B cell (primary cell): Measurements from ENCODE around the gene LSM7. TPM values are rescaled to one million over a fixed set of nuclear protein-coding genes. Genes with fewer than 3 reads are reported as not detected.
A peak's percentile ranks its signal among the peaks of the same experiment; 100 is the strongest.

Experiments used
- ATAC-seq: fragments of 200-7000 bp; cut with Tn5 transposase; one replicate; pipeline ENCODE4 v1.10.0; 2021; ENCODE audit warnings: low read depth, mild to moderate bottlenecking, moderate number of reproducible peaks, moderate library complexity
- CTCF ChIA-PET: fragments of 350-600 bp; sonication (Branson Sonifier 250); formaldehyde crosslinking; loops from one replicate; lab custom pipeline; 2021; ENCODE audit warnings: antibody characterized with exemption, inconsistent platforms; lab: Charles Lee
- POLR2A ChIA-PET: fragments of 350-600 bp; sonication (Branson Sonifier 250); formaldehyde crosslinking; loops from one replicate; lab custom pipeline; 2021; ENCODE audit warnings: antibody characterized with exemption; lab: Charles Lee
- DNase-seq: peaks from one replicate; pipeline ENCODE4 v3.0.0; 2013
- H2AFZ ChIP-seq: 2 replicates; pipeline ENCODE4 v1.6.1; 2012; ENCODE audit warnings: mild to moderate bottlenecking, low read depth, low read length; ENCODE audit not compliant: insufficient read depth, poor library complexity, severe bottlenecking
- H3K27ac ChIP-seq, 2 donors: 1 replicate in 1 of 2; 2 replicates in 1 of 2; pipeline ENCODE4 v1.5.1; 2012 to 2013; ENCODE audit warnings: low read length in 2 of 2, mild to moderate bottlenecking in 2 of 2, moderate library complexity in 1 of 2
- H3K27me3 ChIP-seq, 4 experiments: fragments of 200-600 bp in 1 of 4; sonication (generic) in 1 of 4; replicated peaks in 1 of 4; 1 replicate in 2 of 4; 2 replicates in 2 of 4; pipeline versions ENCODE4 v1.6.1 to v1.7.0; 2013 to 2016; ENCODE audit warnings: low read length in 3 of 4, mild to moderate bottlenecking in 2 of 4, mixed read lengths in 1 of 4, moderate library complexity in 1 of 4; ENCODE audit not compliant: insufficient read depth in 4 of 4, control insufficient read depth in 3 of 4; ENCODE audit errors: control extremely low read depth in 1 of 4
- H3K36me3 ChIP-seq, 2 experiments: replicated peaks in 1 of 2; 1 replicate in 1 of 2; 2 replicates in 1 of 2; pipeline versions ENCODE4 v1.6.1 to v1.7.1; 2013; ENCODE audit warnings: low read length in 1 of 2; ENCODE audit not compliant: insufficient read depth in 2 of 2, control insufficient read depth in 1 of 2; ENCODE audit errors: control extremely low read depth in 1 of 2, extremely low read depth in 1 of 2
- H3K4me1 ChIP-seq, 2 donors: fragments of 200-600 bp in 1 of 2; sonication (generic) in 1 of 2; 1 replicate in 1 of 2; 2 replicates in 1 of 2; pipeline versions ENCODE4 v1.5.1 to v1.6.1; 2013 to 2017; ENCODE audit warnings: low read length in 2 of 2; ENCODE audit not compliant: control insufficient read depth in 2 of 2, insufficient read depth in 2 of 2
- H3K4me2 ChIP-seq: replicated peaks from 2 replicates; pipeline ENCODE3; 2012; ENCODE audit warnings: mild to moderate bottlenecking, low read depth, low read length; ENCODE audit not compliant: poor library complexity, severe bottlenecking
- H3K4me3 ChIP-seq, 5 experiments: fragments of 200-600 bp in 1 of 5; sonication (generic) in 1 of 5; 1 replicate in 3 of 5; 2 replicates in 2 of 5; pipeline versions ENCODE4 v1.5.1 to v1.7.0; 2011 to 2016; ENCODE audit warnings: low read length in 4 of 5, mild to moderate bottlenecking in 4 of 5, low read depth in 2 of 5, control low read depth in 1 of 5, moderate library complexity in 1 of 5; ENCODE audit not compliant: insufficient read depth in 1 of 5; ENCODE audit errors: control extremely low read depth in 1 of 5, extremely low read depth in 1 of 5
- H3K79me2 ChIP-seq: fragments of 200-600 bp; sonication (generic); one replicate; pipeline ENCODE4 v1.6.0; 2016; ENCODE audit warnings: low read length; ENCODE audit not compliant: control insufficient read depth, insufficient read depth
- H3K9ac ChIP-seq: fragments of 200-600 bp; sonication (generic); 2 replicates; pipeline ENCODE4 v1.6.1; 2017; ENCODE audit warnings: mild to moderate bottlenecking, low read length, moderate library complexity
- H3K9me3 ChIP-seq, 3 donors: one replicate each; pipeline versions ENCODE4 v1.6.1 to v1.7.1; 2013; ENCODE audit warnings: low read length in 2 of 3; ENCODE audit not compliant: control insufficient read depth in 2 of 3, insufficient read depth in 1 of 3; ENCODE audit errors: control extremely low read depth in 1 of 3
- H4K20me1 ChIP-seq: 2 replicates; pipeline ENCODE4 v1.6.0; 2012; ENCODE audit warnings: mild to moderate bottlenecking, low read length; ENCODE audit not compliant: insufficient read depth, control insufficient read depth, poor library complexity, severe bottlenecking
- H3K27ac Mint-ChIP-seq: one replicate; pipeline ENCODE4 v1.8.0; 2021; ENCODE audit warnings: mixed read lengths
- H3K27me3 Mint-ChIP-seq: one replicate; pipeline ENCODE4 v1.8.0; 2021; ENCODE audit warnings: mixed read lengths
- H3K4me1 Mint-ChIP-seq: one replicate; pipeline ENCODE4 v1.8.0; 2021; ENCODE audit warnings: mixed read lengths
- H3K4me3 Mint-ChIP-seq: one replicate; pipeline ENCODE4 v1.8.0; 2021; ENCODE audit warnings: mixed read lengths
- H3K9me3 Mint-ChIP-seq: one replicate; pipeline ENCODE4 v1.8.0; 2022; ENCODE audit warnings: mixed read lengths; ENCODE audit not compliant: insufficient read depth
- CTCF ChIP-seq: fragments of 200-600 bp; IDR thresholded peaks from one replicate; pipeline ENCODE4 v1.8.0; 2022; ENCODE audit warnings: antibody characterized with exemption, mild to moderate bottlenecking
- EZH2 ChIP-seq: IDR thresholded peaks from 2 replicates; pipeline ENCODE4 v1.6.1; 2012; ENCODE audit warnings: borderline replicate concordance, low read depth, mild to moderate bottlenecking, moderate library complexity, low read length; ENCODE audit not compliant: insufficient read depth, poor library complexity, severe bottlenecking
- WGBS: methylation state at CpG from one replicate; pipeline ENCODE4 v1.1.5; 2013; ENCODE audit warnings: missing lambda C conversion rate; ENCODE audit not compliant: insufficient coverage; 5-methylcytosine and 5-hydroxymethylcytosine counted together
- intact Hi-C: fragments of 100-400 bp; cut with micrococcal nuclease; formaldehyde crosslinking; loops from one replicate; pipeline ENCODE4 v1.10.0; 2022
- polyA plus RNA-seq: library from polyadenylated mRNA; depleted of rRNA; stranded (reverse); fragments of >200 nt; gene quantifications from 2 replicates; pipeline ENCODE4 v1.2.3, GENCODE V29; 2012
- total RNA-seq, 2 donors: library from RNA; stranded (reverse); fragments of 120-200 nt in 1 of 2; gene quantifications; 1 replicate in 1 of 2; 2 replicates in 1 of 2; pipeline versions ENCODE4 v1.2.3 to v1.2.4, GENCODE V29; 2013 to 2022

The LSM7 gene
- total and polyA plus RNA-seq, 2 donors (not counting 1 experiment from before 2014, with no cell fraction given), result 201 to 820 TPM

GRCh38 chr19:2280633-2281264 lies 47.6 kb downstream of the LSM7 start:
- ChIA-PET POLR2A (interaction anchor here (0.6 to 8.9 kb wide), 3 partner anchors 8 to 17 kb away, joined by 4 to 65 read pairs (median 4); no protein-coding TSS in a partner anchor), CTCF (interaction anchor here (1.2 to 5.0 kb wide), 3 partner anchors 8 to 113 kb away, joined by 4 to 30 read pairs (median 5); no protein-coding TSS in a partner anchor)
- H3K9me3 Mint-ChIP-seq, result no peaks in the 10 kb centered on the region
- H3K36me3 ChIP-seq, result no peaks in the 10 kb centered on the region
- no peak overlapping the region for H3K9ac ChIP-seq
- H3K9me3 ChIP-seq, result no peaks in the 10 kb centered on the region
- peak overlapping the region; percentile 33 for H3K4me2 ChIP-seq
- H3K27me3 Mint-ChIP-seq, result no peaks in the 10 kb centered on the region
- no peak for DNase-seq
- peaks cover 41% of the 10 kb centered on the region for H3K79me2 ChIP-seq
- intact Hi-C loops, result no loop called here
- no peak overlapping the region for H3K4me3 ChIP-seq
- no peaks in the 10 kb centered on the region for H3K27me3 ChIP-seq
- H4K20me1 ChIP-seq, result peaks cover 11% of the 10 kb centered on the region
- H2AFZ ChIP-seq, result no peak overlapping the region
- ATAC-seq, result no peak
- H3K27ac ChIP-seq, result no peak overlapping the region
- TF ChIP-seq EZH2 (no peak), CTCF (no peak)
- H3K27ac Mint-ChIP-seq, result no peak overlapping the region
- 82% methylated on average over 19 of the region's 26 CpGs for WGBS
- peaks cover 28% of the 10 kb centered on the region for H3K4me1 Mint-ChIP-seq
- no peak overlapping the region for H3K4me3 Mint-ChIP-seq
- H3K4me1 ChIP-seq, result peaks cover 16 to 35% of the 10 kb centered on the region in 2 donors

- POLR2A ChIA-PET, result interaction anchor here (0.5 to 8.9 kb wide), 6 partner anchors 10 to 357 kb away, joined by 3 to 65 read pairs (median 6); no protein-coding TSS in a partner anchor
- ATAC-seq (no peak), DNase-seq (no peak)
- H3K4me2 ChIP-seq, result no peak overlapping the region
- no peak overlapping the region for H2AFZ ChIP-seq
- peaks cover 32% of the 10 kb centered on the region for H4K20me1 ChIP-seq
- TF ChIP-seq CTCF, result no peak
- no peak for TF ChIP-seq EZH2
- Mint-ChIP-seq H3K9me3 (no peaks in the 10 kb centered on the region), H3K27ac (no peak overlapping the region), H3K27me3 (no peaks in the 10 kb centered on the region), H3K4me3 (no peak overlapping the region), H3K4me1 (peaks cover 43% of the 10 kb centered on the region)
- peaks cover 31 to 53% of the 10 kb centered on the region in 2 donors for H3K4me1 ChIP-seq
- H3K27me3 ChIP-seq, result no peaks in the 10 kb centered on the region
- no peak overlapping the region for H3K4me3 ChIP-seq
- H3K9me3 ChIP-seq, result no peaks in the 10 kb centered on the region
- H3K79me2 ChIP-seq, result peaks cover 60% of the 10 kb centered on the region
- CTCF ChIA-PET, result interaction anchor here (0.6 to 5.0 kb wide), 4 partner anchors 10 to 247 kb away, joined by 3 to 30 read pairs (median 6); no protein-coding TSS in a partner anchor
- no peak overlapping the region for H3K9ac ChIP-seq
- no peak overlapping the region for H3K27ac ChIP-seq
- intact Hi-C loops, result loop anchor here (5.0 to 10.0 kb wide), 2 partner anchors 39 to 196 kb away; partner anchors contain the start of gene GADD45B
- peaks cover 0 to 11% of the 10 kb centered on the region in 2 experiments for H3K36me3 ChIP-seq
- 92% methylated on average over 31 of the region's 33 CpGs for WGBS
These were observed 49.8 kb downstream of the LSM7 start for GRCh38 chr19:2278459-2279158.
